Caki2 (cell line): ENCODE results near the gene EXOC5. TPM values are rescaled to one million over a fixed set of nuclear protein-coding genes. Genes with fewer than 3 reads are reported as not detected.
"Not testable (repeated sequence)": the region's sequence is repeated elsewhere in the genome, so short reads cannot be mapped to it uniquely, and the experiment has no call there.

Source experiments
- DNase-seq: peaks from one replicate; pipeline ENCODE4 v3.0.0-alpha.2; 2015; ENCODE audit warnings: low read depth
- in situ Hi-C: cut with HindIII; loops from 2 replicates; pipeline ENCODE4 v1.10.0; 2016; ENCODE audit warnings: low sequenced_read_pairs, low pct_unique_long_range_greater_than_20kb, mixed read lengths
- total RNA-seq: library from RNA; depleted of rRNA; stranded (reverse); fragments of >200 nt; shearing (Covaris generic); gene quantifications from 2 replicates; pipeline ENCODE4 v1.2.3, GENCODE V29; 2014; ENCODE audit warnings: low replicate concordance

The EXOC5 gene
- total RNA-seq, 1 experiment from 2014 or later, result 29.7 TPM

GRCh38 chr14:57262117-57262516 lies 6.6 kb downstream of the EXOC5 start:
- in situ Hi-C loops, result no loop called here
- no peak for DNase-seq

- in situ Hi-C loops, result no loop called here
- DNase-seq, result no peak
Measured at GRCh38 chr14:57261604-57262003, 7.1 kb downstream of the EXOC5 start.

- in situ Hi-C loops, result no loop called here
- DNase-seq, result no peak
Measured at GRCh38 chr14:57259672-57260071, 9.0 kb downstream of the EXOC5 start.

- in situ Hi-C loops, DNase-seq: not testable (repeated sequence)
Measured at GRCh38 chr14:57258221-57258620, 10.5 kb downstream of the EXOC5 start.

GRCh38 chr14:57254884-57255283 lies 13.8 kb downstream of the EXOC5 start:
- no peak for DNase-seq
- in situ Hi-C loops, result no loop called here

GRCh38 chr14:57246933-57247657 lies 21.6 kb downstream of the EXOC5 start:
- in situ Hi-C loops, result no loop called here
- no peak for DNase-seq

- in situ Hi-C loops, result no loop called here
- DNase-seq, result no peak
Measured at GRCh38 chr14:57245941-57246340, 22.8 kb downstream of the EXOC5 start.

GRCh38 chr14:57244106-57244505 lies 24.6 kb downstream of the EXOC5 start:
- in situ Hi-C loops, result no loop called here
- no peak for DNase-seq

- DNase-seq, result no peak
- in situ Hi-C loops, result no loop called here
Measured at GRCh38 chr14:57243320-57243719, 25.4 kb downstream of the EXOC5 start.

- in situ Hi-C loops, DNase-seq: not testable (repeated sequence)
Measured at GRCh38 chr14:57240115-57240514, 28.6 kb downstream of the EXOC5 start.

- no peak for DNase-seq
- in situ Hi-C loops, result no loop called here
Measured at GRCh38 chr14:57232006-57232405, 36.7 kb downstream of the EXOC5 start.

GRCh38 chr14:57228320-57228719 lies 40.4 kb downstream of the EXOC5 start:
- in situ Hi-C loops, DNase-seq: not testable (repeated sequence)

- in situ Hi-C loops, result no loop called here
- DNase-seq, result no peak
Measured at GRCh38 chr14:57227083-57227482, 41.6 kb downstream of the EXOC5 start.

- DNase-seq, result no peak
- in situ Hi-C loops, result no loop called here
Measured at GRCh38 chr14:57221931-57222330, 46.8 kb downstream of the EXOC5 start.

GRCh38 chr14:57212919-57213318 lies 55.8 kb downstream of the EXOC5 start:
- no peak for DNase-seq
- in situ Hi-C loops, result no loop called here

- in situ Hi-C loops, result no loop called here
- no peak for DNase-seq
Measured at GRCh38 chr14:57209561-57209960, 59.1 kb downstream of the EXOC5 start.

GRCh38 chr14:57205938-57206337 lies 62.8 kb downstream of the EXOC5 start:
- no peak for DNase-seq
- in situ Hi-C loops, result no loop called here

GRCh38 chr14:57202672-57203071 lies 66.0 kb downstream of the EXOC5 start:
- DNase-seq, in situ Hi-C loops: not testable (repeated sequence)

- in situ Hi-C loops, result no loop called here
- DNase-seq, result peak; percentile 25
Measured at GRCh38 chr14:57199921-57200320, 68.8 kb downstream of the EXOC5 start.

GRCh38 chr14:57189070-57189469 lies 79.6 kb downstream of the EXOC5 start:
- no peak for DNase-seq
- in situ Hi-C loops, result no loop called here
